ENCODE data around the gene PKDREJ. TPM values are rescaled to one million over a fixed set of nuclear protein-coding genes. Genes with fewer than 3 reads are reported as not detected.

The PKDREJ gene
- total and polyA plus RNA-seq, 2 of the 4 experiments (the other 2 are of a cell fraction), result 0.02 TPM; not detected in 1

GRCh38 chr22:46280063-46280817 lies 17.1 kb upstream of the PKDREJ start:
- no peak overlapping the region for H2AK5ac ChIP-seq (ENCODE audit: low read depth, low read length)
- no peak overlapping the region for H3K9ac ChIP-seq (ENCODE audit: low read depth, low read length)
- no peak overlapping the region for H3K18ac ChIP-seq (ENCODE audit: low read depth, low read length)
- no peak overlapping the region for H2BK120ac ChIP-seq (ENCODE audit: low read depth, low read length)
- no peak overlapping the region for H3K27ac ChIP-seq (ENCODE audit: insufficient read depth, low read length)
- H3K79me1 ChIP-seq (ENCODE audit: low read depth in 1 of 2, low read length in 2 of 2), result no peaks in the 10 kb centered on the region; a peak in 1 of 4 replicates
- intact Hi-C loops (cut with micrococcal nuclease), result no loop called here
- no peak overlapping the region for H3K4me3 ChIP-seq (ENCODE audit: insufficient read depth, low read depth, low read length)
- no peak for DNase-seq
- no peaks in the 10 kb centered on the region for H3K4me1 ChIP-seq (ENCODE audit: control insufficient read depth, insufficient read depth, low read length)
- no CpG with 5 or more reads among the region's 12 CpGs for WGBS, 2 experiments (ENCODE audit: extremely low coverage in 2 of 2, insufficient read length in 1 of 2)
- peaks cover 78% of the 10 kb centered on the region for H3K36me3 ChIP-seq (ENCODE audit: control insufficient read depth, insufficient read depth, low read length)
- H3K56ac ChIP-seq (ENCODE audit: extremely low read depth, insufficient read depth, low read length), result no peak overlapping the region
- H4K91ac ChIP-seq (ENCODE audit: insufficient read depth, low read depth, low read length), result no peak overlapping the region
- dilution Hi-C loops (cut with HindIII; ENCODE audit: low sequenced_read_pairs, unreplicated experiment), result no loop called here
- in situ Hi-C loops (cut with MboI; ENCODE audit: low sequenced_read_pairs), result no loop called here
- TF ChIP-seq FOS (IDR thresholded peaks at IDR 0.05; ENCODE audit: low read depth, low read length) (no peak), CHD1 (IDR thresholded peaks at IDR 0.05; ENCODE audit: low read depth, low read length) (no peak), CEBPB (IDR thresholded peaks at IDR 0.05; ENCODE audit: low read depth, low read length) (no peak), RFX5 (IDR thresholded peaks at IDR 0.05; ENCODE audit: low read depth, low read length) (no peak), BHLHE40 (IDR thresholded peaks at IDR 0.05; ENCODE audit: low read depth, low read length) (no peak)
- no peak overlapping the region for H2BK15ac ChIP-seq (ENCODE audit: low read depth, low read length)
- H3K14ac ChIP-seq (replicated peaks; ENCODE audit: low read depth, low read length), result no peak overlapping the region
- H2BK5ac ChIP-seq (ENCODE audit: low read depth, low read length, poor library complexity, severe bottlenecking), result no peak overlapping the region
- H3K9me3 ChIP-seq (ENCODE audit: control insufficient read depth, insufficient read depth, low read length), result no peaks in the 10 kb centered on the region
- no peak overlapping the region for H2AFZ ChIP-seq (replicated peaks; ENCODE audit: low read length, poor library complexity)
- H3K9me1 ChIP-seq (ENCODE audit: insufficient read depth, low read length), result no peaks in the 10 kb centered on the region
- no peaks in the 10 kb centered on the region for H4K20me1 ChIP-seq (ENCODE audit: insufficient read depth, low read length)
- H3K27me3 ChIP-seq (ENCODE audit: control insufficient read depth, insufficient read depth, low read length), result no peaks in the 10 kb centered on the region
- H3K23ac ChIP-seq (ENCODE audit: low read depth, low read length), result no peak overlapping the region
- no peak overlapping the region for H4K5ac ChIP-seq (ENCODE audit: low read depth, low read length)
- no peak overlapping the region for H2AK9ac ChIP-seq (replicated peaks; ENCODE audit: low read depth, low read length, poor library complexity)
- ChIA-PET CTCF (no interaction called here), POLR2A (ENCODE audit: unreplicated experiment) (no interaction called here)
- no peak overlapping the region for H3K4me2 ChIP-seq (ENCODE audit: low read depth, low read length)
- no peak overlapping the region for H4K8ac ChIP-seq (ENCODE audit: low read depth in 2 of 2, low read length in 2 of 2)
- H3K4ac ChIP-seq (ENCODE audit: low read depth, low read length), result no peak overlapping the region
- no TSS peak for BruUV-seq (replicated peaks)
- no peak for ATAC-seq (ENCODE audit: low read depth)
- no peak overlapping the region for H2BK20ac ChIP-seq (ENCODE audit: low read depth, low read length)
